Measurements from ENCODE around the gene DYNLT2B. TPM values are rescaled to one million over a fixed set of nuclear protein-coding genes. Genes with fewer than 3 reads are reported as not detected.
A peak's percentile ranks its signal among the peaks of the same experiment; 100 is the strongest.

The DYNLT2B gene
- total and polyA plus RNA-seq, 3 donors from 2014 or later = 19.4 to 59.7 (median 29.1) TPM

DNA sequence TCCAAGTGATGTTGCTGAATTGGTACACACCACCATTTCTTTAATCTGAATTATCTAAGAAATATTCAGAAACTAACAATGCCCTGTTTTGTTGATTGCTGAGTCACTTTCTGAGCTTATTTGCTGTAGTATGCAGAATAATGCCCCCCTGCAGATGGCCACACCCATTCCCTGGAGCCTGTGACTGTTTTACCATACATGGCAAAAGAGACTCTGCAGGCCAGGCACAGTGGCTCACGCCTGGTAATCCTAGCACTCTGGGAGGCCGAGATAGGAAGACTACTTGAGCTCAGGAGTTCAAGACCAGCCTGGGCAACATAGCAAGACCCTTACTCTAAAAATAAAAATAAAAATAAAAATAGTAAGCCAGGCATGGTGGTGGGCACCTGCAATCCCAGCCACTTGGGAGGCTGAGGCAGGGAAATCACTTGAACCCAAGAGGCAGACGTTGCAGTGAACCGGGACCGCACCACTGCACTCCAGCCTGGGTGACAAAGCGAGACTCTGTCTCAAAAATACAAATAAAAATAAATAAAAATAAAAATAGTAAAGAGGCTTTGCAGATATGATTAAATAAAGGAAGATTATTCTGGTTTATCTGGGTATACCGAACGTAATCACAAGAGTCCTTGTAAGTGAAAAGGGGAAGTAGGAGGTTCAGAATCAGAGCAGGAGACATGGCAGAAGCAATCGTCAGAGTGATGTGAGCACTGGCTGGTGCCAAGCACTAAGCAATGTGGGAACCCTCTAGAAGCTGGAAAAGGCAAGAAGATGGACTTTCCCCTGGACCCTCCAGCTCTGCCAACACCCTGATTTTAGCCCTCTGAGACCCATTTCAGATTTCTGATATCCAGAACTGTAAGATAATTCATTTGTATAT is 49.5 kb downstream of the DYNLT2B start:
- WGBS, 2 donors = 74 to 75% methylated on average over 9 of the region's 9 CpGs
- DNase-seq = peak; percentile 49
- TF ChIP-seq, protein P1, sequence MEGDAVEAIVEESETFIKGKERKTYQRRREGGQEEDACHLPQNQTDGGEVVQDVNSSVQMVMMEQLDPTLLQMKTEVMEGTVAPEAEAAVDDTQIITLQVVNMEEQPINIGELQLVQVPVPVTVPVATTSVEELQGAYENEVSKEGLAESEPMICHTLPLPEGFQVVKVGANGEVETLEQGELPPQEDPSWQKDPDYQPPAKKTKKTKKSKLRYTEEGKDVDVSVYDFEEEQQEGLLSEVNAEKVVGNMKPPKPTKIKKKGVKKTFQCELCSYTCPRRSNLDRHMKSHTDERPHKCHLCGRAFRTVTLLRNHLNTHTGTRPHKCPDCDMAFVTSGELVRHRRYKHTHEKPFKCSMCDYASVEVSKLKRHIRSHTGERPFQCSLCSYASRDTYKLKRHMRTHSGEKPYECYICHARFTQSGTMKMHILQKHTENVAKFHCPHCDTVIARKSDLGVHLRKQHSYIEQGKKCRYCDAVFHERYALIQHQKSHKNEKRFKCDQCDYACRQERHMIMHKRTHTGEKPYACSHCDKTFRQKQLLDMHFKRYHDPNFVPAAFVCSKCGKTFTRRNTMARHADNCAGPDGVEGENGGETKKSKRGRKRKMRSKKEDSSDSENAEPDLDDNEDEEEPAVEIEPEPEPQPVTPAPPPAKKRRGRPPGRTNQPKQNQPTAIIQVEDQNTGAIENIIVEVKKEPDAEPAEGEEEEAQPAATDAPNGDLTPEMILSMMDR (IDR thresholded peaks at IDR 0.05) = no peak
- no peak for TF ChIP-seq POLR2A (IDR thresholded peaks at IDR 0.05)
- Histone ChIP-seq H3K36me3 (ENCODE audit: low read depth, missing control alignments) (no peaks in the 10 kb centered on the region), H3K27me3 (no peaks in the 10 kb centered on the region), H3K9me3 (no peaks in the 10 kb centered on the region), H3K4me3 (no peak overlapping the region), H3K4me1 (peaks cover 7% of the 10 kb centered on the region), H3K27ac (no peak overlapping the region)
- intact Hi-C loops (cut with DNase I; ENCODE audit: low total_unique reads) = no loop called here

DNA sequence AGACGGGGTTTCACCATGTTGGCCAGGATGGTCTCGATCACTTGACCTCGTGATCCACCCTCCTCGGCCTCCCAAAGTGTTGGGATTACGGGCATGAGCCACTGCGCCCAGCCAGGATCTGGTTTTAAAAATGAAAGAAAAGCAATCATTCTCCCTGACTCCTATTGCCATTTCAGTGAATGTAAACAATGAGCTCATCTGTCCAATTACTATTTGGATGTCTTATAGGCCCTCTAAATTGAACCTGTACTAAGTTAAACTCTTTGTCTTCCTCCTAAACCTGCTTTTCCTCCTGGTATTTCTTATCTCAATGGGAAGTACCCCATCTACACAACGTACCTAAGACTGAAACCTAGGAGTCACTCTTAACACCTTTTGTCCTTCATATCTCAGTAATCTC is 54.2 kb downstream of the DYNLT2B start:
- Histone ChIP-seq H3K4me1 (peaks cover 7% of the 10 kb centered on the region), H3K4me3 (no peak overlapping the region), H3K9me3 (no peaks in the 10 kb centered on the region), H3K27ac (no peak overlapping the region), H3K27me3 (no peaks in the 10 kb centered on the region), H3K36me3 (ENCODE audit: low read depth, missing control alignments) (no peaks in the 10 kb centered on the region)
- no peak for TF ChIP-seq POLR2A (IDR thresholded peaks at IDR 0.05)
- TF ChIP-seq, protein P1 (IDR thresholded peaks at IDR 0.05) = no peak
- no peak for DNase-seq
- 92 to 95% methylated on average over 7 of the region's 7 CpGs for WGBS, 2 donors
- intact Hi-C loops (cut with DNase I; ENCODE audit: low total_unique reads) = no loop called here

DNA sequence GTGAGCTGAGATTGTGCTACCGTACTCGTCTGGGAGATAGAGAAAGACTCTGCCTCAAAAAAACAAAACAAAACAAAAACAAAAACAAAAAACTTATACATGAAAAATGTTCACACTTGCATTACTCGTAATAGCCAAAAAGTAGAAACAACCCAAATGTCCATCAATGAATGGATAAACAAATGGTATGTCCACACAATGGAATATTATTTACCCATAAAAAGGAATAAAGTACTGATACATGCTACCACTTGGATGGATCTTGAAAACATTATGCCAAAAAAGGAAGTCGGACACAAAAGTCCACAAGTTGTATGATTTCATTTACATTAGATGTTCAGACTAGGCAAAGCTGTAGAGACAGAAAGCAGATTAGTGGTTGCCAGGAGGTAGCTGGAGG is 57.3 kb downstream of the DYNLT2B start:
- intact Hi-C loops (cut with DNase I; ENCODE audit: low total_unique reads) = no loop called here
- TF ChIP-seq POLR2A (IDR thresholded peaks at IDR 0.05) = no peak
- TF ChIP-seq, protein P1 (IDR thresholded peaks at IDR 0.05) = no peak

DNA sequence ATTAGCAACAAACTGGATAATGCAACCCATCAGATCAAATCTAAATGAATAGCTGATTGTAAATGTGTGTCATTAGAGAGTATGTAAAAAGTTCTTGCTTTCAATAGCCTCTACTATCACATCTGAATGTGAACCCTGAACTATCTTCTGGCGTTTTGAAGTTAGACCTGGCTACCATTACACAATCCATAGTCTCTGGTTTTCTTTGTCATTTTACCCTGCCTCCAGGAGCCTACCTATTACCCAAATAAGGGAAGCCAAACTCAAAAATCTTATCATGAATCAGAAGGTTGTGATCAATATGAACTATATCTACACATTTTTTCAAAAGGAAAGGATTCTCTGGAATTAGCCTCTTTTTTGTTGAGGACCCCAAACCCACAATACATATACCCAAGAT is 62.3 kb downstream of the DYNLT2B start:
- intact Hi-C loops (cut with DNase I; ENCODE audit: low total_unique reads) = loop anchor here (10.0 kb wide), 1 partner anchor 259 kb away; the partner anchor contains the start of gene SMCO1
- no peak for DNase-seq
- Histone ChIP-seq H3K9me3 (no peaks in the 10 kb centered on the region), H3K4me1 (no peaks in the 10 kb centered on the region), H3K27ac (no peak overlapping the region), H3K36me3 (ENCODE audit: low read depth, missing control alignments) (no peaks in the 10 kb centered on the region), H3K27me3 (no peaks in the 10 kb centered on the region), H3K4me3 (no peak overlapping the region)
- no peak for TF ChIP-seq POLR2A (IDR thresholded peaks at IDR 0.05)
- TF ChIP-seq, protein P1 (IDR thresholded peaks at IDR 0.05) = no peak
- WGBS, 2 donors = 77 to 87% methylated on average over 1 of the region's 1 CpG

More for the DNA sequence above, 57.3 kb downstream of the DYNLT2B start:
- Histone ChIP-seq H3K4me3 (no peak overlapping the region), H3K27ac (no peak overlapping the region), H3K27me3 (no peaks in the 10 kb centered on the region), H3K36me3 (ENCODE audit: low read depth, missing control alignments) (no peaks in the 10 kb centered on the region), H3K9me3 (no peaks in the 10 kb centered on the region), H3K4me1 (no peaks in the 10 kb centered on the region)
- no peak for DNase-seq
- WGBS, 2 donors = 94 to 96% methylated on average over 4 of the region's 4 CpGs

All from testis (tissue), 3 donors.